HepG2 (cell line): Measurements from ENCODE around the gene ACP1. TPM values are rescaled to one million over a fixed set of nuclear protein-coding genes. Genes with fewer than 3 reads are reported as not detected.

ENCODE experiments used
- CENPBD1 ChIP-seq: sonication (generic); formaldehyde crosslinking; IDR thresholded peaks from 2 replicates; pipeline ENCODE4 v1.8.0; 2022; ENCODE audit warnings: missing genetic modification reagents, low read depth, mild to moderate bottlenecking, borderline replicate concordance
- CHD4 ChIP-seq: fragments of 200-600 bp; sonication (generic); IDR thresholded peaks from 2 replicates; pipeline ENCODE4 v1.7.0; 2017; ENCODE audit warnings: mild to moderate bottlenecking, low read length, borderline replicate concordance
- ELF3 ChIP-seq: IDR thresholded peaks from 2 replicates; pipeline ENCODE4 v1.6.1; 2016; ENCODE audit warnings: missing genetic modification reagents, missing compliant biosample characterization
- HNF1B ChIP-seq: sonication (generic); formaldehyde crosslinking; IDR thresholded peaks from 2 replicates; pipeline ENCODE4 v1.5.1; 2020; ENCODE audit warnings: mild to moderate bottlenecking, moderate library complexity, missing genetic modification reagents
- MXD3 ChIP-seq: IDR thresholded peaks from 2 replicates; pipeline ENCODE4 v1.6.1; 2016; ENCODE audit warnings: mild to moderate bottlenecking, missing biosample characterization, missing genetic modification reagents
- PAX8 ChIP-seq: sonication (generic); formaldehyde crosslinking; IDR thresholded peaks from 2 replicates; pipeline ENCODE4 v1.8.0; 2022; ENCODE audit warnings: mild to moderate bottlenecking, missing genetic modification reagents, borderline replicate concordance
- RBM39 ChIP-seq: fragments of 200-400 bp; formaldehyde crosslinking; IDR thresholded peaks from one replicate; pipeline ENCODE4 v1.6.1; 2018; ENCODE audit warnings: antibody characterized with exemption, mild to moderate bottlenecking, low read depth, low read length; ENCODE audit not compliant: poor library complexity, severe bottlenecking
- RELA ChIP-seq: sonication (generic); formaldehyde crosslinking; IDR thresholded peaks from 2 replicates; pipeline ENCODE4 v1.4.0; 2020; ENCODE audit warnings: missing genetic modification reagents
- SETDB1 ChIP-seq: sonication (generic); formaldehyde crosslinking; IDR thresholded peaks from 2 replicates; pipeline ENCODE4 v1.5.1; 2020; ENCODE audit warnings: missing genetic modification reagents, mild to moderate bottlenecking, borderline replicate concordance
- SMAD1 ChIP-seq: sonication (generic); formaldehyde crosslinking; IDR thresholded peaks from 2 replicates; pipeline ENCODE4 v1.4.0; 2020; ENCODE audit warnings: missing genetic modification reagents, low read depth, mild to moderate bottlenecking, borderline replicate concordance
- SMC3 ChIP-seq: IDR thresholded peaks from 2 replicates; pipeline ENCODE4 v1.6.1; 2011; ENCODE audit warnings: low read length, improper control_type of control experiment
- TFDP1 ChIP-seq: IDR thresholded peaks from 2 replicates; pipeline ENCODE4 v1.6.1; 2016; ENCODE audit warnings: missing compliant biosample characterization, missing genetic modification reagents, borderline replicate concordance
- ZBTB26 ChIP-seq: IDR thresholded peaks from 2 replicates; pipeline ENCODE4 v1.6.1; 2016; ENCODE audit warnings: missing compliant biosample characterization, missing genetic modification reagents, borderline replicate concordance
- ZBTB7B ChIP-seq: sonication (generic); formaldehyde crosslinking; IDR thresholded peaks from 2 replicates; pipeline ENCODE4 v1.4.0; 2020; ENCODE audit warnings: missing genetic modification reagents
- ZEB1 ChIP-seq: IDR thresholded peaks from 2 replicates; pipeline ENCODE4 v1.6.1; 2012; ENCODE audit warnings: mild to moderate bottlenecking, low read depth, inconsistent platforms; ENCODE audit not compliant: insufficient replicate concordance
- ZFX ChIP-seq: sonication (generic); formaldehyde crosslinking; IDR thresholded peaks from 2 replicates; pipeline ENCODE4 v1.4.0; 2020; ENCODE audit warnings: mild to moderate bottlenecking, low read depth, missing genetic modification reagents, moderate library complexity
- ZHX2 ChIP-seq, 2 experiments: sonication (generic) in 1 of 2; formaldehyde crosslinking in 1 of 2; IDR thresholded peaks; 2 replicates each; pipeline versions ENCODE4 v1.6.1 to v1.9.0; 2014 to 2022; ENCODE audit warnings: antibody characterized with exemption in 1 of 2, borderline replicate concordance in 1 of 2, inconsistent platforms in 1 of 2, low read depth in 1 of 2, missing genetic modification reagents in 1 of 2
- ZNF138 ChIP-seq: sonication (generic); formaldehyde crosslinking; IDR thresholded peaks from 2 replicates; pipeline ENCODE4 v1.5.0; 2020; ENCODE audit warnings: mild to moderate bottlenecking, low read depth, missing genetic modification reagents
- ZNF367 ChIP-seq: sonication (generic); formaldehyde crosslinking; IDR thresholded peaks from 2 replicates; pipeline ENCODE4 v1.4.0; 2020; ENCODE audit warnings: missing genetic modification reagents, borderline replicate concordance
- polyA plus RNA-seq, 8 experiments: library from polyadenylated mRNA; depleted of rRNA in 3 of 8; stranded (reverse) in 7 of 8; unstranded in 1 of 8; fragments of >200 nt; fragmentation: Illumina TruSeq in 4 of 8; extraction: Trizol in 4 of 8; gene quantifications; 2 replicates each; pipeline versions ENCODE4 v1.2.1 to v1.2.3, GENCODE V29; 2011 to 2016; ENCODE audit warnings: low read depth in 4 of 8, missing spikeins in 1 of 8, mixed read lengths in 1 of 8; ENCODE audit not compliant: insufficient read depth in 1 of 8
- total RNA-seq, 5 experiments: library from RNA; depleted of rRNA; stranded (reverse); fragments of >200 nt; fragmentation: Illumina TruSeq; extraction: Trizol; gene quantifications; 2 replicates each; pipeline ENCODE4 v1.2.3, GENCODE V29; 2016; ENCODE audit warnings: low read depth in 1 of 5

Gene ACP1
- total and polyA plus RNA-seq, 2 of the 13 experiments (the other 11 are each of a cell fraction or from before 2014, with no cell fraction given), result 246 to 348 TPM

GRCh38 chr2:262117-262516, 2.6 kb upstream of the ACP1 start (continued):
- TF ChIP-seq PAX8 (CRISPR knock-in tag) (no peak), ZEB1 (peak; percentile 53), CENPBD1 (CRISPR knock-in tag) (no peak), MXD3 (CRISPR knock-in tag) (no peak), ZHX2 (IDR thresholded peaks at IDR 0.05; ENCODE audit: low read depth) (no peak), ZHX2 (CRISPR knock-in tag; IDR thresholded peaks at IDR 0.05; ENCODE audit: borderline replicate concordance) (no peak), ZBTB26 (no peak), TFDP1 (CRISPR knock-in tag) (no peak), ZFX (no peak), ZBTB7B (CRISPR knock-in tag) (no peak), SETDB1 (CRISPR knock-in tag) (no peak), RBM39 (no peak), CHD4 (no peak), SMC3 (no peak), SMAD1 (CRISPR knock-in tag) (no peak), ELF3 (peak; percentile 32; the same call in 1 of the 2 replicates), ZNF367 (CRISPR knock-in tag) (no peak), RELA (CRISPR knock-in tag) (no peak), ZNF138 (CRISPR knock-in tag) (no peak), HNF1B (no peak)
